Keratinocyte (primary cell): ENCODE measurements around the gene ORMDL2. TPM values are rescaled to one million over a fixed set of nuclear protein-coding genes. Genes with fewer than 3 reads are reported as not detected.

Experiments used
- DNase-seq: peaks from one replicate; pipeline ENCODE4 v3.0.0-alpha.2; 2011; ENCODE audit warnings: low read depth, missing footprints, low spot score
- FAIRE-seq: peaks from 2 replicates; lab custom pipeline; 2011; peaks lifted over from hg19 to GRCh38; lab: Jason Lieb, UNC
- H2AFZ ChIP-seq: 2 replicates; pipeline ENCODE4 v1.6.0; 2012; ENCODE audit warnings: low read length, control low read depth, inconsistent platforms; ENCODE audit not compliant: control insufficient read depth
- H3K27ac ChIP-seq: 2 replicates; pipeline ENCODE4 v1.5.1; 2011; ENCODE audit warnings: low read length; ENCODE audit not compliant: control insufficient read depth, insufficient read depth
- H3K27me3 ChIP-seq: 3 replicates; pipeline ENCODE4 v1.6.0; 2011; ENCODE audit warnings: low read length; ENCODE audit not compliant: control insufficient read depth, insufficient read depth; ENCODE audit errors: extremely low read depth
- H3K36me3 ChIP-seq, 2 experiments: 2 replicates in 1 of 2; 3 replicates in 1 of 2; pipeline ENCODE4 v1.5.1; 2011; ENCODE audit warnings: low read length in 2 of 2, mild to moderate bottlenecking in 1 of 2; ENCODE audit not compliant: control insufficient read depth in 2 of 2, insufficient read depth in 2 of 2; ENCODE audit errors: extremely low read depth in 1 of 2
- H3K4me1 ChIP-seq: 3 replicates; pipeline ENCODE4 v1.5.1; 2011; ENCODE audit warnings: low read length; ENCODE audit not compliant: control insufficient read depth, insufficient read depth; ENCODE audit errors: extremely low read depth
- H3K4me2 ChIP-seq: 3 replicates; pipeline ENCODE4 v1.6.0; 2011; ENCODE audit warnings: low read depth, low read length; ENCODE audit not compliant: control insufficient read depth, insufficient read depth; ENCODE audit errors: extremely low read depth
- H3K4me3 ChIP-seq, 3 experiments: fragments of 200-600 bp in 1 of 3; sonication (generic) in 1 of 3; 2 replicates in 2 of 3; 3 replicates in 1 of 3; pipeline ENCODE4 v1.5.1; 2011 to 2016; ENCODE audit warnings: low read length in 3 of 3, mild to moderate bottlenecking in 3 of 3, control low read depth in 2 of 3, inconsistent platforms in 1 of 3, low read depth in 1 of 3, mixed read lengths in 1 of 3, mixed run types in 1 of 3, moderate library complexity in 1 of 3; ENCODE audit not compliant: control insufficient read depth in 2 of 3, insufficient read depth in 2 of 3; ENCODE audit errors: extremely low read depth in 1 of 3
- H3K79me2 ChIP-seq: 2 replicates; pipeline ENCODE4 v1.6.0; 2012; ENCODE audit warnings: low read length; ENCODE audit not compliant: control insufficient read depth, insufficient read depth
- H3K9ac ChIP-seq: 3 replicates; pipeline ENCODE4 v1.6.0; 2011; ENCODE audit warnings: low read length; ENCODE audit not compliant: control insufficient read depth, insufficient read depth; ENCODE audit errors: extremely low read depth
- H3K9me1 ChIP-seq: 3 replicates; pipeline ENCODE4 v1.6.0; 2011; ENCODE audit warnings: low read length; ENCODE audit not compliant: control insufficient read depth, insufficient read depth; ENCODE audit errors: extremely low read depth
- H3K9me3 ChIP-seq: 2 replicates; pipeline ENCODE4 v1.5.1; 2012; ENCODE audit warnings: low read depth, low read length; ENCODE audit not compliant: control insufficient read depth
- H4K20me1 ChIP-seq: 3 replicates; pipeline ENCODE4 v1.6.0; 2011; ENCODE audit warnings: low read length; ENCODE audit not compliant: control insufficient read depth, insufficient read depth; ENCODE audit errors: extremely low read depth
- CTCF ChIP-seq, 3 experiments: IDR thresholded peaks in 1 of 3; conservative IDR thresholded peaks in 1 of 3; optimal IDR thresholded peaks in 1 of 3; 2 replicates in 2 of 3; 3 replicates in 1 of 3; pipeline versions ENCODE3 to v1.5.1; 2011; ENCODE audit warnings: low read length in 3 of 3, mild to moderate bottlenecking in 3 of 3, moderate library complexity in 2 of 3, control low read depth in 1 of 3, inconsistent platforms in 1 of 3; ENCODE audit not compliant: insufficient read depth in 2 of 3; ENCODE audit errors: extremely low read depth in 1 of 3
- EZH2 ChIP-seq: IDR thresholded peaks from one replicate; pipeline ENCODE4 v1.6.1; 2012; ENCODE audit warnings: inconsistent platforms, mild to moderate bottlenecking, low read length, moderate library complexity
- dilution Hi-C: fragments of 300-500 bp; cut with MboI; formaldehyde crosslinking; loops from one replicate; pipeline ENCODE4 v1.7.0; 2020; ENCODE audit warnings: low sequenced_read_pairs; ENCODE audit not compliant: extremely low pct_ligation_motif_present
- polyA plus RNA-seq, 5 experiments: library from polyadenylated mRNA; depleted of rRNA in 3 of 5; stranded (reverse) in 3 of 5; stranded (forward) in 1 of 5; unstranded in 1 of 5; fragments of >200 nt; gene quantifications; 1 replicate in 1 of 5; 2 replicates in 3 of 5; 3 replicates in 1 of 5; pipeline versions ENCODE4 v1.2.1 to v1.2.3, GENCODE V29; 2011 to 2012; ENCODE audit warnings: missing spikeins in 2 of 5, low read depth in 1 of 5, low replicate concordance in 1 of 5

Gene ORMDL2
- polyA plus RNA-seq, 1 donor (not counting 4 experiments of a cell fraction or from before 2014, with no cell fraction given): 129 TPM

GRCh38 chr12:55809274-55809673 lies 8.6 kb upstream of the ORMDL2 start:
- no peak for TF ChIP-seq EZH2
- TF ChIP-seq CTCF (optimal IDR thresholded peaks at IDR 0.05 in 1 of 3, IDR thresholded peaks at IDR 0.05 in 1 of 3, conservative IDR thresholded peaks at IDR 0.05 in 1 of 3; ENCODE audit: extremely low read depth in 1 of 3, insufficient read depth in 2 of 3, low read length in 3 of 3): no peak
- FAIRE-seq (no peak), DNase-seq (no peak)
- Histone ChIP-seq H3K36me3 (peaks cover 5 to 10% of the 10 kb centered on the region in 2 experiments), H3K4me1 (no peaks in the 10 kb centered on the region), H4K20me1 (peaks cover 5% of the 10 kb centered on the region), H3K79me2 (peaks cover 96% of the 10 kb centered on the region), H3K9me3 (no peaks in the 10 kb centered on the region), H3K27ac (no peak overlapping the region), H3K9ac (no peak overlapping the region), H3K4me2 (no peak overlapping the region), H3K9me1 (no peaks in the 10 kb centered on the region), H2AFZ (no peak overlapping the region), H3K4me3 (no peak overlapping the region), H3K27me3 (no peaks in the 10 kb centered on the region)
- dilution Hi-C loops: no loop called here

GRCh38 chr12:55812088-55812487 lies 5.8 kb upstream of the ORMDL2 start:
- no peak for DNase-seq
- Histone ChIP-seq H3K9me1 (no peaks in the 10 kb centered on the region), H3K4me1 (peaks cover 8% of the 10 kb centered on the region), H2AFZ (no peak overlapping the region), H3K27me3 (no peaks in the 10 kb centered on the region), H3K4me2 (no peak overlapping the region), H3K9ac (no peak overlapping the region), H3K79me2 (peaks cover 96% of the 10 kb centered on the region), H3K9me3 (no peaks in the 10 kb centered on the region), H3K36me3 (peaks cover 5 to 18% of the 10 kb centered on the region in 2 experiments), H3K27ac (no peak overlapping the region), H4K20me1 (peaks cover 2% of the 10 kb centered on the region), H3K4me3 (no peak overlapping the region)
- no peak for FAIRE-seq
- TF ChIP-seq EZH2 (no peak), CTCF (optimal IDR thresholded peaks at IDR 0.05 in 1 of 3, IDR thresholded peaks at IDR 0.05 in 1 of 3, conservative IDR thresholded peaks at IDR 0.05 in 1 of 3; ENCODE audit: extremely low read depth in 1 of 3, insufficient read depth in 2 of 3, low read length in 3 of 3) (no peak)
- dilution Hi-C loops: no loop called here
